ENCODE data around the gene MEGF8.

Gene MEGF8

GRCh38 chr19:42303101-42303464 is 22.4 kb upstream of the MEGF8 start:
- no peak for TF ChIP-seq CTCF (IDR thresholded peaks at IDR 0.05; ENCODE audit: extremely low read depth, insufficient read depth, missing control alignments)
- DNase-seq (ENCODE audit: low spot score): no peak
- in situ Hi-C loops (cut with MboI; ENCODE audit: low pct_unique_long_range_greater_than_20kb, low sequenced_read_pairs, unreplicated experiment): no loop called here

- no peak for DNase-seq (ENCODE audit: low spot score)
- TF ChIP-seq CTCF (IDR thresholded peaks at IDR 0.05; ENCODE audit: extremely low read depth, insufficient read depth, missing control alignments): no peak
- in situ Hi-C loops (cut with MboI; ENCODE audit: low pct_unique_long_range_greater_than_20kb, low sequenced_read_pairs, unreplicated experiment): no loop called here
Observed at GRCh38 chr19:42303876-42304275, 21.6 kb upstream of the MEGF8 start.

GRCh38 chr19:42306646-42307045 is 18.8 kb upstream of the MEGF8 start:
- in situ Hi-C loops (cut with MboI; ENCODE audit: low pct_unique_long_range_greater_than_20kb, low sequenced_read_pairs, unreplicated experiment): no loop called here
- no peak for TF ChIP-seq CTCF (IDR thresholded peaks at IDR 0.05; ENCODE audit: extremely low read depth, insufficient read depth, missing control alignments)
- DNase-seq (ENCODE audit: low spot score): no peak

GRCh38 chr19:42309686-42310085 is 15.7 kb upstream of the MEGF8 start:
- in situ Hi-C loops (cut with MboI; ENCODE audit: low pct_unique_long_range_greater_than_20kb, low sequenced_read_pairs, unreplicated experiment): no loop called here
- no peak for TF ChIP-seq CTCF (IDR thresholded peaks at IDR 0.05; ENCODE audit: extremely low read depth, insufficient read depth, missing control alignments)
- DNase-seq (ENCODE audit: low spot score): no peak

GRCh38 chr19:42311657-42312056 is 13.8 kb upstream of the MEGF8 start:
- no peak for DNase-seq (ENCODE audit: low spot score)
- in situ Hi-C loops (cut with MboI; ENCODE audit: low pct_unique_long_range_greater_than_20kb, low sequenced_read_pairs, unreplicated experiment): no loop called here
- no peak for TF ChIP-seq CTCF (IDR thresholded peaks at IDR 0.05; ENCODE audit: extremely low read depth, insufficient read depth, missing control alignments)

- no peak for DNase-seq (ENCODE audit: low spot score)
- in situ Hi-C loops (cut with MboI; ENCODE audit: low pct_unique_long_range_greater_than_20kb, low sequenced_read_pairs, unreplicated experiment): no loop called here
- TF ChIP-seq CTCF (IDR thresholded peaks at IDR 0.05; ENCODE audit: extremely low read depth, insufficient read depth, missing control alignments): no peak
Observed at GRCh38 chr19:42312370-42312769, 13.1 kb upstream of the MEGF8 start.
